ENCODE results near the gene ACOX1. TPM values are rescaled to one million over a fixed set of nuclear protein-coding genes. Genes with fewer than 3 reads are reported as not detected.

The ACOX1 gene
- total and polyA plus RNA-seq, 2 of the 13 experiments (the other 11 are each of a cell fraction or from before 2014, with no cell fraction given), result 86.4 to 120 TPM

DNA sequence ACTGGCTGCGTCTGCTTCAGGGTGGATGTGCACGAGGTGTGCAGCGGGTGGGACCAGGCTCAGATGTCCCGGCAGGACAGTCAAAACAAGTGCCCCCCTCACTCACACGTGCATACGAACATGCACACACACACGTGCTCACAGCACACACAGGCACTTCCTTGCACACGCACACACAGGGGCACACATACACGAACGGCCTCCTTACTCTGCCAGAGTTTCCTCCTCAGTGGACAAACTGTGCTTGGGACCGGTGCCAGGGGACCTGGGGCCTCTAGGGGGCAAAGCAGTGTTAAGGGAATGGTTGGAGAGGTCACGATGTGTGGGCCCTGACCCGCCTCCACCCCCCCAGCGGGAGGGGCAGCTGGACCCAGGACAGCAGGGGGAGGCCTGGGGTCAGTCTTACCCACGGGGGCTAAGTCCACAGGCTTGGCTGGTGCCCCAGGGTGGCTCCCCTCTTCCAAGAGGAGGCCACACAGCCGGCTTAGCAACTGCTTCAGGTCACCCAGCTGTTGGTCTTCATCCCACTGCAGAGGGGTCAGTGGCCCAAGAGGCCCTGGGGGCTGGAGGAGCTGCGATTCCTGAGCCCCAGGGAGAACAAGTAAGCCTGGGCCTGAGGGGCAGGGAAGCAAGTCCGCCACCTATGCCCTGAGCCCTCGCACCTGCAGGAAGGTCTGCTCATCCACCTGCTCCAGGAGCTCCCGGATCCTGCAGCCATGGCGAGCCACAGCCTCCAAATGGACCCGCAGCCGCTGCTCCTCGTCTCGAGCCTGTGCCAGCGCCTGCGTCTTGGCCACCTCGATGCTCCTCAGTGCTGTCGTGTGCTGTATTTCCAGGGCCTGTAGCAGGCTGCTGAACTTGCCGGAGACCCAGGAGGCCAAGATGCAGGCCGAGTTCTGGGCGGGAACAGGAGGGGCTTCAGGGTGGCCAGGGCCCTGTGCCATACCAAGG is 87.1 kb downstream of the ACOX1 start (continued):
- TF ChIP-seq, protein P1, sequence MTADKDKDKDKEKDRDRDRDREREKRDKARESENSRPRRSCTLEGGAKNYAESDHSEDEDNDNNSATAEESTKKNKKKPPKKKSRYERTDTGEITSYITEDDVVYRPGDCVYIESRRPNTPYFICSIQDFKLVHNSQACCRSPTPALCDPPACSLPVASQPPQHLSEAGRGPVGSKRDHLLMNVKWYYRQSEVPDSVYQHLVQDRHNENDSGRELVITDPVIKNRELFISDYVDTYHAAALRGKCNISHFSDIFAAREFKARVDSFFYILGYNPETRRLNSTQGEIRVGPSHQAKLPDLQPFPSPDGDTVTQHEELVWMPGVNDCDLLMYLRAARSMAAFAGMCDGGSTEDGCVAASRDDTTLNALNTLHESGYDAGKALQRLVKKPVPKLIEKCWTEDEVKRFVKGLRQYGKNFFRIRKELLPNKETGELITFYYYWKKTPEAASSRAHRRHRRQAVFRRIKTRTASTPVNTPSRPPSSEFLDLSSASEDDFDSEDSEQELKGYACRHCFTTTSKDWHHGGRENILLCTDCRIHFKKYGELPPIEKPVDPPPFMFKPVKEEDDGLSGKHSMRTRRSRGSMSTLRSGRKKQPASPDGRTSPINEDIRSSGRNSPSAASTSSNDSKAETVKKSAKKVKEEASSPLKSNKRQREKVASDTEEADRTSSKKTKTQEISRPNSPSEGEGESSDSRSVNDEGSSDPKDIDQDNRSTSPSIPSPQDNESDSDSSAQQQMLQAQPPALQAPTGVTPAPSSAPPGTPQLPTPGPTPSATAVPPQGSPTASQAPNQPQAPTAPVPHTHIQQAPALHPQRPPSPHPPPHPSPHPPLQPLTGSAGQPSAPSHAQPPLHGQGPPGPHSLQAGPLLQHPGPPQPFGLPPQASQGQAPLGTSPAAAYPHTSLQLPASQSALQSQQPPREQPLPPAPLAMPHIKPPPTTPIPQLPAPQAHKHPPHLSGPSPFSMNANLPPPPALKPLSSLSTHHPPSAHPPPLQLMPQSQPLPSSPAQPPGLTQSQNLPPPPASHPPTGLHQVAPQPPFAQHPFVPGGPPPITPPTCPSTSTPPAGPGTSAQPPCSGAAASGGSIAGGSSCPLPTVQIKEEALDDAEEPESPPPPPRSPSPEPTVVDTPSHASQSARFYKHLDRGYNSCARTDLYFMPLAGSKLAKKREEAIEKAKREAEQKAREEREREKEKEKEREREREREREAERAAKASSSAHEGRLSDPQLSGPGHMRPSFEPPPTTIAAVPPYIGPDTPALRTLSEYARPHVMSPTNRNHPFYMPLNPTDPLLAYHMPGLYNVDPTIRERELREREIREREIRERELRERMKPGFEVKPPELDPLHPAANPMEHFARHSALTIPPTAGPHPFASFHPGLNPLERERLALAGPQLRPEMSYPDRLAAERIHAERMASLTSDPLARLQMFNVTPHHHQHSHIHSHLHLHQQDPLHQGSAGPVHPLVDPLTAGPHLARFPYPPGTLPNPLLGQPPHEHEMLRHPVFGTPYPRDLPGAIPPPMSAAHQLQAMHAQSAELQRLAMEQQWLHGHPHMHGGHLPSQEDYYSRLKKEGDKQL (CRISPR knock-in tag; IDR thresholded peaks at IDR 0.05; ENCODE audit: low read depth), result 0 out of 2 replicates have a peak, but pooled peaks have one; percentile 28
- TF ChIP-seq ISX (CRISPR knock-in tag; conservative IDR thresholded peaks at IDR 0.05) (peak; percentile 74; the same call in 1 of the 2 replicates), ZNF703 (CRISPR knock-in tag; IDR thresholded peaks at IDR 0.05; ENCODE audit: borderline replicate concordance) (no peak), ZNF557 (CRISPR knock-in tag; IDR thresholded peaks at IDR 0.05) (peak; percentile 64; the same call in 1 of the 2 replicates), TCF7L2 (IDR thresholded peaks at IDR 0.05; ENCODE audit: low read depth, low read length) (no peak), ZBTB1 (CRISPR knock-in tag; IDR thresholded peaks at IDR 0.05; ENCODE audit: borderline replicate concordance) (no peak), HMG20A (CRISPR knock-in tag; IDR thresholded peaks at IDR 0.05; ENCODE audit: borderline replicate concordance) (peak; percentile 73; the same call in 1 of the 2 replicates), POLR2AphosphoS2 (IDR thresholded peaks at IDR 0.05; ENCODE audit: low read depth, low read length) (no peak), KDM5A (IDR thresholded peaks at IDR 0.05; ENCODE audit: borderline replicate concordance, low read length) (no peak), ZNF614 (CRISPR knock-in tag; IDR thresholded peaks at IDR 0.05; ENCODE audit: borderline replicate concordance) (no peak), FOXJ3 (CRISPR knock-in tag; IDR thresholded peaks at IDR 0.05; ENCODE audit: borderline replicate concordance) (peak; percentile 70; the same call in 1 of the 2 replicates), ZNF335 (CRISPR knock-in tag; IDR thresholded peaks at IDR 0.05) (peak; percentile 75; the same call in 1 of the 2 replicates), DMAP1 (CRISPR knock-in tag; IDR thresholded peaks at IDR 0.05) (peak; percentile 67; the same call in 1 of the 2 replicates), MTA3 (CRISPR knock-in tag; IDR thresholded peaks at IDR 0.05) (no peak)
- TF ChIP-seq, protein P2, sequence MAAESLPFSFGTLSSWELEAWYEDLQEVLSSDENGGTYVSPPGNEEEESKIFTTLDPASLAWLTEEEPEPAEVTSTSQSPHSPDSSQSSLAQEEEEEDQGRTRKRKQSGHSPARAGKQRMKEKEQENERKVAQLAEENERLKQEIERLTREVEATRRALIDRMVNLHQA (CRISPR knock-in tag; IDR thresholded peaks at IDR 0.05), result no peak
- TF ChIP-seq, protein P3, sequence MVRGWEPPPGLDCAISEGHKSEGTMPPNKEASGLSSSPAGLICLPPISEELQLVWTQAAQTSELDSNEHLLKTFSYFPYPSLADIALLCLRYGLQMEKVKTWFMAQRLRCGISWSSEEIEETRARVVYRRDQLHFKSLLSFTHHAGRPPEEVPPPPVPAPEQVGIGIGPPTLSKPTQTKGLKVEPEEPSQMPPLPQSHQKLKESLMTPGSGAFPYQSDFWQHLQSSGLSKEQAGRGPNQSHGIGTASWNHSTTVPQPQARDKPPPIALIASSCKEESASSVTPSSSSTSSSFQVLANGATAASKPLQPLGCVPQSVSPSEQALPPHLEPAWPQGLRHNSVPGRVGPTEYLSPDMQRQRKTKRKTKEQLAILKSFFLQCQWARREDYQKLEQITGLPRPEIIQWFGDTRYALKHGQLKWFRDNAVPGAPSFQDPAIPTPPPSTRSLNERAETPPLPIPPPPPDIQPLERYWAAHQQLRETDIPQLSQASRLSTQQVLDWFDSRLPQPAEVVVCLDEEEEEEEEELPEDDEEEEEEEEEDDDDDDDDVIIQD (CRISPR knock-in tag; IDR thresholded peaks at IDR 0.05; ENCODE audit: low read depth), result peak; percentile 30; the same call in 1 of the 2 replicates
- TF ChIP-seq, protein P4, sequence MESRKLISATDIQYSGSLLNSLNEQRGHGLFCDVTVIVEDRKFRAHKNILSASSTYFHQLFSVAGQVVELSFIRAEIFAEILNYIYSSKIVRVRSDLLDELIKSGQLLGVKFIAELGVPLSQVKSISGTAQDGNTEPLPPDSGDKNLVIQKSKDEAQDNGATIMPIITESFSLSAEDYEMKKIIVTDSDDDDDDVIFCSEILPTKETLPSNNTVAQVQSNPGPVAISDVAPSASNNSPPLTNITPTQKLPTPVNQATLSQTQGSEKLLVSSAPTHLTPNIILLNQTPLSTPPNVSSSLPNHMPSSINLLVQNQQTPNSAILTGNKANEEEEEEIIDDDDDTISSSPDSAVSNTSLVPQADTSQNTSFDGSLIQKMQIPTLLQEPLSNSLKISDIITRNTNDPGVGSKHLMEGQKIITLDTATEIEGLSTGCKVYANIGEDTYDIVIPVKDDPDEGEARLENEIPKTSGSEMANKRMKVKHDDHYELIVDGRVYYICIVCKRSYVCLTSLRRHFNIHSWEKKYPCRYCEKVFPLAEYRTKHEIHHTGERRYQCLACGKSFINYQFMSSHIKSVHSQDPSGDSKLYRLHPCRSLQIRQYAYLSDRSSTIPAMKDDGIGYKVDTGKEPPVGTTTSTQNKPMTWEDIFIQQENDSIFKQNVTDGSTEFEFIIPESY (CRISPR knock-in tag; IDR thresholded peaks at IDR 0.05), result 0 out of 2 replicates have a peak, but pooled peaks have one; percentile 10
- TF ChIP-seq, protein P5, sequence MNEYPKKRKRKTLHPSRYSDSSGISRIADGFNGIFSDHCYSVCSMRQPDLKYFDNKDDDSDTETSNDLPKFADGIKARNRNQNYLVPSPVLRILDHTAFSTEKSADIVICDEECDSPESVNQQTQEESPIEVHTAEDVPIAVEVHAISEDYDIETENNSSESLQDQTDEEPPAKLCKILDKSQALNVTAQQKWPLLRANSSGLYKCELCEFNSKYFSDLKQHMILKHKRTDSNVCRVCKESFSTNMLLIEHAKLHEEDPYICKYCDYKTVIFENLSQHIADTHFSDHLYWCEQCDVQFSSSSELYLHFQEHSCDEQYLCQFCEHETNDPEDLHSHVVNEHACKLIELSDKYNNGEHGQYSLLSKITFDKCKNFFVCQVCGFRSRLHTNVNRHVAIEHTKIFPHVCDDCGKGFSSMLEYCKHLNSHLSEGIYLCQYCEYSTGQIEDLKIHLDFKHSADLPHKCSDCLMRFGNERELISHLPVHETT (CRISPR knock-in tag; conservative IDR thresholded peaks at IDR 0.05), result no peak; the same call in 1 of the 2 replicates
